ENCODE measurements around the gene NPY1R.

Gene NPY1R

GRCh38 chr4:163279713-163280112 lies 52.7 kb downstream of the NPY1R start:
- TF ChIP-seq CTCF (IDR thresholded peaks at IDR 0.05): no peak
- Histone ChIP-seq H3K27ac (no peak overlapping the region), H3K9me3 (no peaks in the 10 kb centered on the region), H3K4me3 (ENCODE audit: low read depth in 1 of 2, low read length in 1 of 2) (no peak overlapping the region), H3K36me3 (no peaks in the 10 kb centered on the region), H3K4me1 (ENCODE audit: control insufficient read depth in 1 of 2, insufficient read depth in 1 of 2, low read depth in 1 of 2, low read length in 1 of 2) (no peaks in the 10 kb centered on the region), H3K27me3 (no peaks in the 10 kb centered on the region)

GRCh38 chr4:163274861-163275260 lies 57.5 kb downstream of the NPY1R start:
- no peak for TF ChIP-seq CTCF (IDR thresholded peaks at IDR 0.05)
- no peak overlapping the region for H3K4me3 ChIP-seq (ENCODE audit: low read depth in 1 of 2, low read length in 1 of 2)
- no peaks in the 10 kb centered on the region for H3K9me3 ChIP-seq
- no peaks in the 10 kb centered on the region for H3K4me1 ChIP-seq (ENCODE audit: control insufficient read depth in 1 of 2, insufficient read depth in 1 of 2, low read depth in 1 of 2, low read length in 1 of 2)
- H3K27me3 ChIP-seq: no peaks in the 10 kb centered on the region
- H3K27ac ChIP-seq: no peak overlapping the region
- no peaks in the 10 kb centered on the region for H3K36me3 ChIP-seq

Measured in neutrophil (primary cell).